Lung (tissue), 12 donors: ENCODE results near the gene EEF1AKMT2. TPM values are rescaled to one million over a fixed set of nuclear protein-coding genes. Genes with fewer than 3 reads are reported as not detected.
A peak's percentile ranks its signal among the peaks of the same experiment; 100 is the strongest.

Experiments
- ATAC-seq: fragments of 200-7000 bp; cut with Tn5 transposase; one replicate; pipeline ENCODE4 v1.9.1; 2020; ENCODE audit warnings: moderate number of reproducible peaks; ENCODE audit not compliant: insufficient read depth, low FRiP score
- DNase-seq, 3 donors: peaks; one replicate each; pipeline ENCODE4 v3.0.0-alpha.2; 2013 to 2017
- H3K27ac ChIP-seq, 2 donors: one replicate each; pipeline ENCODE4 v1.5.1; 2013; ENCODE audit warnings: mild to moderate bottlenecking in 2 of 2, moderate library complexity in 2 of 2, control low read depth in 1 of 2, inconsistent platforms in 1 of 2, low read depth in 1 of 2, low read length in 1 of 2
- H3K27me3 ChIP-seq, 3 donors: one replicate each; pipeline ENCODE4 v1.5.1; 2013; ENCODE audit warnings: low read length in 2 of 3; ENCODE audit not compliant: control insufficient read depth in 3 of 3, insufficient read depth in 3 of 3
- H3K36me3 ChIP-seq, 4 donors: one replicate each; pipeline ENCODE4 v1.5.1; 2013; ENCODE audit warnings: low read length in 4 of 4, mild to moderate bottlenecking in 1 of 4, moderate library complexity in 1 of 4; ENCODE audit not compliant: control insufficient read depth in 4 of 4, insufficient read depth in 4 of 4
- H3K4me1 ChIP-seq, 5 donors: one replicate each; pipeline ENCODE4 v1.5.1; 2013; ENCODE audit warnings: low read length in 5 of 5, mild to moderate bottlenecking in 2 of 5, moderate library complexity in 1 of 5; ENCODE audit not compliant: control insufficient read depth in 5 of 5, insufficient read depth in 5 of 5
- H3K4me3 ChIP-seq: one replicate; pipeline ENCODE4 v1.5.1; 2013; ENCODE audit warnings: mild to moderate bottlenecking, control low read depth, moderate library complexity
- H3K9ac ChIP-seq, 2 donors: one replicate each; pipeline ENCODE4 v1.5.1; 2013; ENCODE audit warnings: low read length in 2 of 2, control low read depth in 1 of 2; ENCODE audit not compliant: insufficient read depth in 1 of 2
- H3K9me3 ChIP-seq, 4 donors: one replicate each; pipeline ENCODE4 v1.5.1; 2013; ENCODE audit warnings: low read length in 3 of 4, mild to moderate bottlenecking in 1 of 4, moderate library complexity in 1 of 4; ENCODE audit not compliant: control insufficient read depth in 4 of 4, insufficient read depth in 3 of 4
- WGBS, 2 donors: extraction: QIAGEN DNeasy Blood & Tissue Kit; methylation state at CpG; one replicate each; pipeline ENCODE4 v1.1.7; 2013; 5-methylcytosine and 5-hydroxymethylcytosine counted together
- polyA plus RNA-seq, 2 donors: library from polyadenylated mRNA; stranded (reverse); fragments of 200-250 nt; gene quantifications; one replicate each; pipeline ENCODE4 v1.2.1, GENCODE V29; 2013
- total RNA-seq, 2 donors: library from RNA; depleted of rRNA in 1 of 2; stranded (reverse); fragments of >200 nt in 1 of 2; gene quantifications; one replicate each; pipeline ENCODE4 v1.2.1, GENCODE V29; 2014 to 2021
- TF ChIP-seq, protein P1 (sequence below): IDR thresholded peaks from 2 replicates; pipeline ENCODE4 v1.5.1; 2012; ENCODE audit warnings: mild to moderate bottlenecking; ENCODE audit errors: control extremely low read depth, extremely low read depth
- donor health status: control.
- donor health status: control.
- donor health status: Bipolar disorder and iron deficiency.
- donor health status: healthy.
- donor health status: DM: yes; HTN: yes; CAD: no.

EEF1AKMT2 gene
- total and polyA plus RNA-seq, 4 donors: 9.0 to 37.9 (median 16.0) TPM

DNA sequence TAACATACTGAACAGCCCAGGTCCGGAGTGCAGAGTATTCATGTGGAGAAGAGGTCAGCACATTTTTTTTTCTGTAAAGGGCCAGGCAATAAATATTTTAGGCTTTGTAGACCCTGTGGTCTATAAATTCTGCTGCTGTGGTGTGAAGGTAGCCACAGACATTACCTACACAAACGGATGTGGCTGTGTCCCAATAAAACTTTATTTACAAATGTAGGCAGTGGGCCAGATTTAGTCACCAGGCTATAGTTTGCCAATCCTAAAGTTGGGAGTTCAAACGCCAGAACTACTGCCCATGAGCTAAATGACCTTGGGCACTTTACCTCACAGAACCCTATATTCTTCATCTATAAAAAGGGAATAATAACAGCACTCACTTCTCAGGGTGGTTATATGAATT, 60.9 kb downstream of the EEF1AKMT2 start:
- Histone ChIP-seq H3K27me3 (no peaks in the 10 kb centered on the region), H3K27ac (no peak overlapping the region), H3K9ac (no peak overlapping the region), H3K4me3 (no peak overlapping the region), H3K9me3 (no peaks in the 10 kb centered on the region), H3K36me3 (peaks cover 0 to 4% (median under 1%) of the 10 kb centered on the region in 4 donors), H3K4me1 (peaks cover 27 to 54% (median 34%) of the 10 kb centered on the region in 5 donors)
- DNase-seq (no peak), ATAC-seq (no peak)
- 82 to 88% methylated on average over 3 of the region's 3 CpGs for WGBS, 2 donors
- TF ChIP-seq, protein P1, sequence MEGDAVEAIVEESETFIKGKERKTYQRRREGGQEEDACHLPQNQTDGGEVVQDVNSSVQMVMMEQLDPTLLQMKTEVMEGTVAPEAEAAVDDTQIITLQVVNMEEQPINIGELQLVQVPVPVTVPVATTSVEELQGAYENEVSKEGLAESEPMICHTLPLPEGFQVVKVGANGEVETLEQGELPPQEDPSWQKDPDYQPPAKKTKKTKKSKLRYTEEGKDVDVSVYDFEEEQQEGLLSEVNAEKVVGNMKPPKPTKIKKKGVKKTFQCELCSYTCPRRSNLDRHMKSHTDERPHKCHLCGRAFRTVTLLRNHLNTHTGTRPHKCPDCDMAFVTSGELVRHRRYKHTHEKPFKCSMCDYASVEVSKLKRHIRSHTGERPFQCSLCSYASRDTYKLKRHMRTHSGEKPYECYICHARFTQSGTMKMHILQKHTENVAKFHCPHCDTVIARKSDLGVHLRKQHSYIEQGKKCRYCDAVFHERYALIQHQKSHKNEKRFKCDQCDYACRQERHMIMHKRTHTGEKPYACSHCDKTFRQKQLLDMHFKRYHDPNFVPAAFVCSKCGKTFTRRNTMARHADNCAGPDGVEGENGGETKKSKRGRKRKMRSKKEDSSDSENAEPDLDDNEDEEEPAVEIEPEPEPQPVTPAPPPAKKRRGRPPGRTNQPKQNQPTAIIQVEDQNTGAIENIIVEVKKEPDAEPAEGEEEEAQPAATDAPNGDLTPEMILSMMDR: no peak

DNA sequence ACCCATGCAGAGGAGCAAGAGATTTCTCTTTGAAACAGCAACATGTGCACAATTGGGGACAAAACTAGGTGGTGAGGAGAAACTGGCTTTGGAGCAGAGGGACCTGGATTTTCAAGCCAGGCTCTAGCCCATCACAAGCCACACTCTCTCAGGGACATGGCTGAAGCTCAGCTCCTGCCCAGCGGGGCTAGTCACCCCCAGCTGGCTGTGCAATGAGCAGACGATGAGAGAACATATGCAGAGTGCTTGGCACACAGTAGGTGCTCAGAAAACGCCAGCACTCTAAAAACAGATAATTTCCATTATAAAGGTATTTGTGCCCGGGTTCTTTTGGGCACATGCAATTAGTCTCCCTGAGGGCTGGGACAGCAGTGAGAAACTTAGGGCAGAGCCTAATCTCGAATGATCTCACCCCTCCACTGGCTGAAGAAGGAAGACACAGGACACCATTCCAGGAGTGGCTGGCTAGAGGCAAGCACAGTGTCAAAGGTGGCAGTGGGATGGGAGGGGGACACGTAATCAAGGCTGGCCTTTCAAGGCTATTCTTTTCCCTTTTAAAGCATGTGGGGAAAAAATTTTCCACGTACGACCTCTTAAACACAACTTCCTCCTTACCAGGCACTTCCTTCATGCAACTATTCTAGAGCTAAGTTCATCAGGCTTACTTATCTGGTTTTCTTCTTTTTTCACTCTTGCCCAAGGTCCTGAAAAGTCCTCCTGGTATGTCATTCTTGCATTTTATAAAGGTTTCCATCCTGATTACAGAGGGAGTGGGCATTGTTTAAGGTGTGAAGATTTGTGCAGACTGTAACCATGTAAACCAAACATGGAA, 62.6 kb downstream of the EEF1AKMT2 start:
- no peak overlapping the region for H3K9ac ChIP-seq
- peaks cover 0 to under 1% (median 0%) of the 10 kb centered on the region in 4 donors for H3K36me3 ChIP-seq
- peak in 1 of 3 donors; percentile 10 for DNase-seq
- no peaks in the 10 kb centered on the region for H3K27me3 ChIP-seq
- H3K4me3 ChIP-seq: no peak overlapping the region
- ATAC-seq: no peak
- H3K4me1 ChIP-seq: peaks cover 31 to 58% (median 37%) of the 10 kb centered on the region in 5 donors
- WGBS, 2 donors: 51 to 58% methylated on average over 8 of the region's 8 CpGs
- TF ChIP-seq, protein P1: no peak
- peak overlapping the region; percentile 63 to 88 for H3K27ac ChIP-seq
- no peaks in the 10 kb centered on the region for H3K9me3 ChIP-seq

DNA sequence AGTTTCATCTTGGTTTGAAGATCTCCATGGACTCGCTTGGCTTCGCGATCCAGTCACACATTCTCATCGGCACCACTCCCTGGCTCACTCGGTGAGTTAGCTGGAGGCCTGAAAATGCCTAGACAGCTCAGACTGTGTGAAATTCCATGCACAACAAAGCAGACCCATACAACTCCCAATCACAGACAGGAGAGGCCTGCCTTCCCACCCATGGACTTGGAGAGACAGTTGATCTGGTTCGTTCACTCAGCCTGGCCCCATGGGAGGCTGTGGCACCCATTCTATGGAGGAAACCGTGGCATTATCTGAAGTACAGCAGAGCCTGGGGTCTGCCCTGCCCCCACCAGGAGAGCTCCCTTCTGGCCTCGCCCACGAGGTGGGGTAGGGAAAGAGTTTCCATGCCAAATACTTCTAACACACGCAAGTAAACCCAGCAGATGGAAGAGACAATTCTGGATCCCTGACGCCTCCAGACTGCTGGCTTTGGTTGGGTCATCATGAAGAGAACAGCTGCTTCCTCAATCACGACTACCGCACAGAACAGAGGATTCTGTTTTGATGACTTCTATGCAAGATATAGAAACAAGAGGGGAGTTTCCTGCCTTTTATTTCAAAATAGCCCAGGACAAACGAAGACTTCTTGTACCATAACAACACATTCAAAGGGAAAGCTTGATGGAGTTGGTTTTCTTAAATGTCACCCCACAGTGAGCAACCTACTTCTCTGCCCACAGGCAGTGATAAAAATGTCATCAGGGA, 63.4 kb downstream of the EEF1AKMT2 start:
- Histone ChIP-seq H3K27me3 (no peaks in the 10 kb centered on the region), H3K36me3 (no peaks in the 10 kb centered on the region), H3K27ac (peak overlapping the region; percentile 63 to 88), H3K9ac (no peak overlapping the region), H3K9me3 (no peaks in the 10 kb centered on the region), H3K4me1 (peaks cover 32 to 58% (median 38%) of the 10 kb centered on the region in 5 donors), H3K4me3 (no peak overlapping the region)
- TF ChIP-seq, protein P1: no peak
- DNase-seq (peak; percentile 73 to 90 (median 83)), ATAC-seq (peak; percentile 42)
- WGBS, 2 donors: 59% methylated on average over 14 of the region's 14 CpGs
